Esophagus squamous epithelium (tissue), 5 donors: ENCODE data around the gene TMEM72. TPM values are rescaled to one million over a fixed set of nuclear protein-coding genes. Genes with fewer than 3 reads are reported as not detected.

Experiments used
- DNase-seq: peaks from one replicate; lab custom pipeline; 2025; lab: John Stamatoyannopoulos, UW
- H3K27ac ChIP-seq, 4 donors: fragments of 200-600 bp; sonication (generic); one replicate each; pipeline ENCODE4 v1.5.1; 2016 to 2019; ENCODE audit warnings: mild to moderate bottlenecking in 1 of 4
- H3K27me3 ChIP-seq, 4 donors: fragments of 200-600 bp; sonication (generic); 1 replicate in 3 of 4; 2 replicates in 1 of 4; pipeline versions ENCODE4 v1.5.1 to v1.6.0; 2017 to 2021; ENCODE audit warnings: antibody characterized with exemption in 1 of 4
- H3K36me3 ChIP-seq, 3 donors: fragments of 200-600 bp; sonication (generic); one replicate each; pipeline ENCODE4 v1.5.1; 2016 to 2019
- H3K4me1 ChIP-seq, 3 donors: fragments of 200-600 bp; sonication (generic); one replicate each; pipeline ENCODE4 v1.5.1; 2017 to 2019
- H3K4me3 ChIP-seq, 4 donors: fragments of 200-600 bp; sonication (generic); 1 replicate in 3 of 4; 2 replicates in 1 of 4; pipeline ENCODE4 v1.5.1; 2016 to 2019; ENCODE audit warnings: mild to moderate bottlenecking in 2 of 4, moderate library complexity in 1 of 4
- H3K9me3 ChIP-seq, 3 donors: fragments of 200-600 bp; sonication (generic); one replicate each; pipeline ENCODE4 v1.5.1; 2016 to 2019
- POLR2A ChIP-seq, 4 donors: fragments of 450-650 bp; IDR thresholded peaks; one replicate each; pipeline ENCODE4 v1.6.1; 2017; ENCODE audit warnings: antibody characterized with exemption in 4 of 4, mild to moderate bottlenecking in 4 of 4, moderate library complexity in 3 of 4
- WGBS, 2 donors: methylation state at CpG; one replicate each; pipeline ENCODE4 v1.1.5; 2018; 5-methylcytosine and 5-hydroxymethylcytosine counted together
- intact Hi-C: fragments of 100-400 bp; cut with DNase I; formaldehyde crosslinking; loops from one replicate; pipeline ENCODE4 v1.15.0; 2022
- total RNA-seq, 4 donors: library from RNA; depleted of rRNA; stranded (reverse); fragments of >200 nt; gene quantifications; one replicate each; pipeline ENCODE4 v1.1.0, GENCODE V29; 2016
- TF ChIP-seq, protein P1 (sequence below), 6 experiments: fragments of 450-650 bp in 4 of 6; fragments of 200-600 bp in 2 of 6; sonication (generic) in 2 of 6; IDR thresholded peaks; one replicate each; pipeline ENCODE4 v1.5.1; 2016 to 2019; ENCODE audit warnings: antibody characterized with exemption in 6 of 6, mild to moderate bottlenecking in 4 of 6, moderate library complexity in 4 of 6
- donor health status: DM: yes; HTN: yes; CAD: no.

TMEM72 gene
- total RNA-seq, 4 donors from 2014 or later = not detected

DNA sequence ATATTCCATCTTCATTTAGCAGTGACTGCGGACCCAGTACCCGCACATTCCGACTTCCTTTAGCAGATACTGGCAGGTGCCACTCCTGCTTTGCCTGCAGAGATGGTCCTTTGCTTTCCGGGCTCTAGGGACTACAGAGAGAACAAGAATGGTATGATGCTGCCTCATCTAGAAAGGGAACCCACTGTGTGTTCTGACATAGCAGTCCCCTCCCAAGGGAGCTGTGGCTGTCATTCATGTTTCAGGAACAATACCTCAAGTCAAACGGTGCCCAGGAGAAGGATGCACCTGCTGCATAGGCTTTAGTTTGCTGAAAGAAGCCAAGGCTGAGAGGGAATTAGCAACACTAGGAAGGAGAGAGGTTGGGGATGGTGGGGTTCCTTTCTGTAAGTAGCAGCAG is 15.9 kb upstream of the TMEM72 start:
- H3K36me3 ChIP-seq = no peaks in the 10 kb centered on the region
- no peaks in the 10 kb centered on the region for H3K9me3 ChIP-seq
- H3K4me3 ChIP-seq = no peak overlapping the region
- intact Hi-C loops = no loop called here
- H3K4me1 ChIP-seq = no peaks in the 10 kb centered on the region
- H3K27ac ChIP-seq = no peak overlapping the region
- TF ChIP-seq, protein P1, sequence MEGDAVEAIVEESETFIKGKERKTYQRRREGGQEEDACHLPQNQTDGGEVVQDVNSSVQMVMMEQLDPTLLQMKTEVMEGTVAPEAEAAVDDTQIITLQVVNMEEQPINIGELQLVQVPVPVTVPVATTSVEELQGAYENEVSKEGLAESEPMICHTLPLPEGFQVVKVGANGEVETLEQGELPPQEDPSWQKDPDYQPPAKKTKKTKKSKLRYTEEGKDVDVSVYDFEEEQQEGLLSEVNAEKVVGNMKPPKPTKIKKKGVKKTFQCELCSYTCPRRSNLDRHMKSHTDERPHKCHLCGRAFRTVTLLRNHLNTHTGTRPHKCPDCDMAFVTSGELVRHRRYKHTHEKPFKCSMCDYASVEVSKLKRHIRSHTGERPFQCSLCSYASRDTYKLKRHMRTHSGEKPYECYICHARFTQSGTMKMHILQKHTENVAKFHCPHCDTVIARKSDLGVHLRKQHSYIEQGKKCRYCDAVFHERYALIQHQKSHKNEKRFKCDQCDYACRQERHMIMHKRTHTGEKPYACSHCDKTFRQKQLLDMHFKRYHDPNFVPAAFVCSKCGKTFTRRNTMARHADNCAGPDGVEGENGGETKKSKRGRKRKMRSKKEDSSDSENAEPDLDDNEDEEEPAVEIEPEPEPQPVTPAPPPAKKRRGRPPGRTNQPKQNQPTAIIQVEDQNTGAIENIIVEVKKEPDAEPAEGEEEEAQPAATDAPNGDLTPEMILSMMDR (IDR thresholded peaks at IDR 0.05) = no peak
- TF ChIP-seq POLR2A (IDR thresholded peaks at IDR 0.05) = no peak
- no peak for DNase-seq
- 70 to 78% methylated on average over 4 of the region's 5 CpGs for WGBS, 2 donors
- no peaks in the 10 kb centered on the region for H3K27me3 ChIP-seq

DNA sequence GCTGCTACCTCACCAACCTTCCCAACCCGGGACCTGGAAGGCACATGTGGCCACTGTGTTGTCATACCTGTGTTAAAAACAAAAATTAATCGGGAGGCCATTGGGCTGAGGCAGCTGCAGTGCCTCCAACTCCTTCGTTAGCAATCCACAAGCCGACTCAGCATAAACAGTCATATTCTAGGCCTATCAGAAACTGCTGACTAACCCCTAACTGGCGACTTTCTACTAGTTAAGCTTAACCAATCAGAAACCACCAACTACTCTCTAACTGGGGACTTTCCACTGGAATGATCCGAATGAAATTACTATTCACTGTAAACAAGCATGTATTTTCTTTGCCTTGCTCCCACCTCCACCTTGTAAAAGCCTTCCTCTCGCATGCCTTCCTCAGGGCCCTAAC is 14.1 kb upstream of the TMEM72 start:
- no peak for TF ChIP-seq POLR2A (IDR thresholded peaks at IDR 0.05)
- WGBS, 2 donors = 74 to 78% methylated on average over 6 to 7 of the region's 7 CpGs
- DNase-seq = no peak
- H3K27ac ChIP-seq = no peak overlapping the region
- no peak overlapping the region for H3K4me3 ChIP-seq
- H3K9me3 ChIP-seq = no peaks in the 10 kb centered on the region
- no peaks in the 10 kb centered on the region for H3K27me3 ChIP-seq
- no peaks in the 10 kb centered on the region for H3K4me1 ChIP-seq
- intact Hi-C loops = no loop called here
- H3K36me3 ChIP-seq = no peaks in the 10 kb centered on the region

DNA sequence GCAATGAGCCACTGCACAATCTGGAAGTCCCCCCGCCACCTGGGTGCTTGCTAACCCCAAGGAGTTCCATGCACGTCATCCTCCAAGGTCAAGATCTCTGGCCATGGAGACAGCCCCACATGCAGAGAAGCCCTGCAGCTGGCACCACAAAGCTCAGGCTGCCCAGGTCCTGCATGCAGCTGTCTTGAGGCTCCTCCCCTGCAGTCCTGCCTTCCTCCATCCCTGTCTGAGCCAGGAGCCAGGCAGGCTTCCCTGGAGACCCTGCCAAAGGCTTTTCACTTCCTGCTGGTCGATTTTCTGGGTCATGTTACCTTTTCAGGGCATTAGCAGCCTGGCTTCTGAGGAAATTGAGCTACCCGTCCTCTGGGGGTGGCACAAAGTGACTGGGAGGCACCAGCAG is 12.5 kb upstream of the TMEM72 start:
- intact Hi-C loops = no loop called here
- DNase-seq = no peak
- H3K27me3 ChIP-seq = no peaks in the 10 kb centered on the region
- 43 to 69% methylated on average over 3 of the region's 4 CpGs for WGBS, 2 donors
- H3K36me3 ChIP-seq = no peaks in the 10 kb centered on the region
- H3K9me3 ChIP-seq = no peaks in the 10 kb centered on the region
- no peaks in the 10 kb centered on the region for H3K4me1 ChIP-seq
- H3K4me3 ChIP-seq = no peak overlapping the region
- no peak for TF ChIP-seq POLR2A (IDR thresholded peaks at IDR 0.05)
- TF ChIP-seq, protein P1 (IDR thresholded peaks at IDR 0.05) = no peak
- H3K27ac ChIP-seq = no peak overlapping the region

DNA sequence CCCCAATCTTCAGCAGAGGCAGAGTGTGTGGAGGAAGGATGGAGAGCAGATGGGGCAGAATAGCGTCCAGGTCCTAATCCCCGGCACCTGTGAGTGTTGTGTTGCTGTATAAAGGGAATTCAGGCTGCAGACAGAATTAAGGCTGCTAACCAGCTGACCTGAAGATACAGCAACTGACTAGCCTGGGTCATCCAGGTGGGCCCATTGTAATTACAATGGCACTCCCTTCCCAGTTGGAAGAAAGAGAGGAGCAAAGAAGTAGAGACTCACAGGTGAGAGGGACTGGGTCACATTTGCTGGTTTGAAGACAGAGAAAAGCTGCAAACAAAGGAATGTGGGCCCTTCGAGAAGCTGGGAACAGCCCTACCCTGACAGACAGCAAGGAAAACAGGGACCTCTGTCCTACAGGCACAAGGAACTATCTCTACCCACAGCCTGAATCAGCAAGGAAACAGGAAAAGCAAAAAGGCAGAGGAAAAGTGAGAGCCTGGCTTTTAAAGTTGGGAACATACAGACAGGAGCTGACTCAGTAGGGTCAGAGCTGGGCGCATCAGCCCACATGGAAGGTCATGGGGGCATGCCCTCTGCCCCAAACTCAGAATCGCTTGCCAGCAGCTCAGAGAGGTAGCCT is 11.6 kb upstream of the TMEM72 start:
- DNase-seq = no peak
- Histone ChIP-seq H3K9me3 (no peaks in the 10 kb centered on the region), H3K27ac (no peak overlapping the region), H3K4me1 (no peaks in the 10 kb centered on the region), H3K36me3 (no peaks in the 10 kb centered on the region), H3K27me3 (no peaks in the 10 kb centered on the region), H3K4me3 (no peak overlapping the region)
- intact Hi-C loops = no loop called here
- TF ChIP-seq, protein P1 (IDR thresholded peaks at IDR 0.05) = no peak
- WGBS, 2 donors = 67 to 69% methylated on average over 3 of the region's 5 CpGs

DNA sequence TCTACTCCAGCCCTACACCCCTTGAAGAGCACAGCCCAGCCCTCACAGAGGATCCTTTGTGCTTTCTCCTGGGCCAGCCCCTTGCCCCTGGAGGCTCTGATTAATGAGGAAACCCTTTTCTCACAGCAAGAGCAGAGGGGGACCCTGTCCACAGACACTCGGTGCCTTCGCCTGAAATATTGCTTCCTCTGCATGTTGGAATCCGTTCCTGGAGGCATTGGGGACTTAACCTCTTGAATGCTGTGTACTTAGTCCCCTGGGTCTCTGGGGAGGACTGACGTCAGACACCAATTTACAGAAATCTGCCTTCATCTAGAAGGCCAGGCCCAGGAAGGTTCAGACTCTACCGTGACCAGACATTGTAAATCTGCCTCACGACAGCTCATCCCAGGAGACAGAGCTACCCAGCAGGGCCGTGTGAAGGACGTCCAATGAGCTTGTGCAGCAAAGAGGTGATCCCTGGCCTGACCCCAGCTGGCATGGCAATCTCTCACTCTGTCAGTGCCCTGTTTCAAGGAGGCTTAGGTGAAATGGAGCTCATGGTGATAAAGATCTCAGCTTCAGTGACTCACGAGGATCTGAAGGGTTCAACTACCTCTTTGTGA is 8.1 kb upstream of the TMEM72 start:
- WGBS, 2 donors = 57 to 60% methylated on average over 1 to 6 of the region's 9 CpGs
- Histone ChIP-seq H3K4me1 (no peaks in the 10 kb centered on the region), H3K27ac (no peak overlapping the region), H3K9me3 (no peaks in the 10 kb centered on the region), H3K36me3 (no peaks in the 10 kb centered on the region), H3K27me3 (peaks cover 0 to 4% (median 0%) of the 10 kb centered on the region in 4 donors), H3K4me3 (no peak overlapping the region)
- TF ChIP-seq POLR2A (IDR thresholded peaks at IDR 0.05) = no peak
- TF ChIP-seq, protein P1 (IDR thresholded peaks at IDR 0.05) = no peak
- intact Hi-C loops = no loop called here
- DNase-seq = no peak
